AG20443 (cell line): Measurements from ENCODE around the gene IGFBP5.
A peak's percentile ranks its signal among the peaks of the same experiment; 100 is the strongest.

Source experiments
- DNase-seq: peaks from one replicate; pipeline ENCODE4 v3.0.0; 2012; ENCODE audit warnings: low spot score, mixed read lengths

Gene IGFBP5

DNA sequence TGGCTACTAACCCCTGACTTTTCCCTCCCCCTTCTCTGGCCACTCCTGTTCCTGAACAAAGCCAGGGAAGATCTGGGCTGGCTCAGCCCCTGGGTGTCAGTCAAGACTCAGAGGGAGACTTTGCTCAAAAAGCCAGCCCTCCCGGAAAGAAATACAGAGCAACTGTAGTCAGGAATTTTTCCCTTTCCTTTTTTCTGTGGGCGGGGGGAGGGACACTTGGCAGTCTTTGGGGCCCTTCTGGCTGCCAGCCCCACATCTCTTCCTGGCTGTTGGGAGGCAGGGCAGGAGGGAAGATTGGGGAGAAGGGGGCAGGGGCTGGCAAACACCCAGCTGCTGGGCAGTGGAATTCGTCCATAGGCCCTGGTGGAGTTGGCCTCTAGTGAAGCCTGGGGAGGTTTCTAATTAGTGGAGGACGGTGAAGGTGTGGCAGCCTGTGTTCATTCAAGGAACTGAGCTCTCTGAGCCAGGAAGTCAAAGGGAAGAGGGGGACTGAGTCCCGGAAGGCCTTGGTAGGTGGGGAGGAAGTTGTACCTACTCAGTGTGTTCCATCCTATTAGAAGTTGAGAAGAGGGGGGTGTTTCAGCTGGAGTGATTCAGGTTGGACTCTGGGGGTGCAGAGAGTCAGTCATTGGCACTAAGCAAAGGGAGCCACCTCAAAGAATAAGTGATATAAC lies 51.2 kb downstream of the IGFBP5 start:
- DNase-seq = peak; percentile 62

DNA sequence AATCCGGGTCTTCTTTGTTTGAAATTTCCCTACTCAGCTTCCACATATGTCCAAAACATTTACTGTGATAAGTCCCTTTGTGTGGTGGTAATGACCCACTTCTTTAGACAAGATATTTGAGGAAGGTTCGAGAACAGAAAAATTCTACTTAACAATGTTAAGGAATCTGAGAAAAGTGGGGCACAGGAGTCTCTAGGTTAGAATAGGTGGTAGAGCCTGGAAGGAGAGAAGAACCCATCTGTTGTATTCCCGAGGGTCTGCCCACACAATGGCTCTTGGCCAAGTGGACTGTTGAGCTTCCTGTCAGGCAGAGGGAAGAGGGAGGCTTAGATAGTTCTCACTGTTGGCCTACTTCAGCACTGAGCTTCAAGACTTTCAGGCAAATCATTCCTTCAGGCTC lies 57.9 kb downstream of the IGFBP5 start:
- no peak for DNase-seq

DNA sequence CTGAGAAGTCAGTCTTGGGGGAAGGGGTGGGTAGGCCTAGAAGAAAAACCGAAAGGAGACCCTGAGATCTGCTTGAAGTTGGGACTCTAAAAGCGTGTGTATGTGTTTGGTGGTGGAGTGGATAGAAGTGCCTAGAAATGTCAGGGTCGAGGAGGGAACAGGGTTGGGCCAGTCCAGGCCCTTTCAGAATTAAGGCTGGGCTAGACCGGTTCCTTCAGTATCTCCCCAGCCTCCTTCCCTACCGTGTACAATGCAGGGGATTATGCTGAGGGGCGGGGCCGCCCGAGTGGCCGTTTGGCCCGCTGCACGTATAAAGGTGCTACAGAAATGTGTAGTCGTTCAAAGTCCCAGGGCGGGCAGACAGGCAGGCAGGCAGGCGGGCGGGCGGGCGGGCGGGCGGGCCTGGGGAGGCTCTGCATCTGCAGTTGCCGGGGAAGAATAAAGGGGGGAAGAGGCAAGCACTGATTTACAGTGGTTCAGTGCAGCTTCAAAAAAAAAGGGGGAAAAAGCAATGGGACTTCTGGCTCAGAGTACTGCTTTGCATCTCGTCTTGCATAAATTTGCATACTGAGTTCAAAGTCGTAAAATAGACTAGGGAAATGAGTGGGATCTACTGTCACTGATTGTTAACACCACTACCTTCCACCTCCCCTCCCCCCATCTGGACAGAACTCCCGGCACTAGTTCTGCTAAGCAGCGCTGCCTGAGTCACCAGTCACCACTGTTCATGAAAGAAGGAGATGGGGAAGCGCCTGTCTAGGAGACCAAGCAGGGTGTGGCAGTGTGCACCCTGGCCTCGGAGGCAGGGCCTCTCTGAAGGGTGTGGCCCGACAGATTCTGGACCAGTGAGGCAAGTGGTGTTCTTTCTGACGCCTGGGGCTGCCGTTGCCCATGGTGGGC lies 58.5 kb downstream of the IGFBP5 start:
- no peak for DNase-seq

DNA sequence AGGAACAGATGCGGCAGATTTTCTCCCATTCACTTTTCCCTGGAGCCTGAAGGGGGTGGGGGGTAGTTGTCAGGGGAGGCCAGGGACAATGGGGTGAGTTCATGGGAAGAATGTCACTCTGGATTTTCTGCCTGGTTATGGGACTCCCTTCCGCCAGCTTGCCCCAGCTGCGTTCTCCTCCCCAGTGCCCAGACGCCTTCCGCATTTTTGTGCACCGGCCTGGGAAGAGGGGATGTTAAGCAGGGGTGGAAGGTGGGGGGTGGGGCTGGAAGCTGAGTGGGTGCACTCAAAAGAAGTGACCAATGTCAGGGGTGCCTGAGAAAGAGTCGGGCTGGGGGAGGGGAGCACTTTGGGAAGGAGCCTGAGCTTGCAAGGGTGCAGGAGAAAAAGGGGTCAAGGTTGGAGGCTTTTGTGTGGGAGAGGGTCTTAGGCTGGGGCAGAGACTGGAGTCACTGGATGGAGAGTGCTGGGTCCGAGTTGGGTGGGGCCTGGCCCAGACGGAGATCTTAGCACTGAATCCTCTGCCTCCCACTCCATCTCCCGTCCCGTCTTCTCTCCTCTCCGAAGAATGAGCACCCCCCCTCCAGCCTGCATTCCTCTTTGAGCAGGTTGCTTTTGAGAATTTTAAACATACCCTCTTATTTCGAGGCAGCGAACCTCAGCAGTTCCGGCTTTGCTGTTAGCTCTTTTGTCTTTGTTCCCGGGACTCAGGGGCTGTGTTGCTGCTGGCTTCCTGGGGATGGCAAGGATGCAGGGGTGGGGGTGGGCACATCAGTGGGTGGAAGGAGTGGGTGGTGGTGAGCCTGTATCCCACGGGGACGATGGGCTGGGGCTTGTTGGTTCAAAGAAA lies 59.4 kb downstream of the IGFBP5 start:
- DNase-seq = no peak

DNA sequence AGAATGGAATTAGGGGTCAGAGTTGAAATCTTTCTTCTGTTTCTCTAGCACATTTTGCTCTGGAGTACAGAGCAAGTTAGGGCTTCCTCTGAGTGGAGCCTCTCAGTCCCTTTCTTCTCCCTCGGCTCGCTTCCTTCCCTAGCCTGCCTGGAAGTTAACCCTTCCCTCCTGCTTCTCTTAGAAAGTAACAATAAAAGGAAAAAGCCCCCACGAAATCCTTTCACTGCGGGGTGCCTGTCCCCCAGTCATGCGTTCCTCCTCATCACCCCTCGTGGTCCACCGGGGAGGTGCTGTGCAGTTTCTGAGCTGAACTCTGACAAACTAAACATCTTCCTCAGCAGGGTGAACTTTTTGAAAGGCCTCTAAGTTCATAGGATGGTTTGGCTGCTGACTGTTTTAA lies 60.2 kb downstream of the IGFBP5 start:
- DNase-seq = no peak

DNA sequence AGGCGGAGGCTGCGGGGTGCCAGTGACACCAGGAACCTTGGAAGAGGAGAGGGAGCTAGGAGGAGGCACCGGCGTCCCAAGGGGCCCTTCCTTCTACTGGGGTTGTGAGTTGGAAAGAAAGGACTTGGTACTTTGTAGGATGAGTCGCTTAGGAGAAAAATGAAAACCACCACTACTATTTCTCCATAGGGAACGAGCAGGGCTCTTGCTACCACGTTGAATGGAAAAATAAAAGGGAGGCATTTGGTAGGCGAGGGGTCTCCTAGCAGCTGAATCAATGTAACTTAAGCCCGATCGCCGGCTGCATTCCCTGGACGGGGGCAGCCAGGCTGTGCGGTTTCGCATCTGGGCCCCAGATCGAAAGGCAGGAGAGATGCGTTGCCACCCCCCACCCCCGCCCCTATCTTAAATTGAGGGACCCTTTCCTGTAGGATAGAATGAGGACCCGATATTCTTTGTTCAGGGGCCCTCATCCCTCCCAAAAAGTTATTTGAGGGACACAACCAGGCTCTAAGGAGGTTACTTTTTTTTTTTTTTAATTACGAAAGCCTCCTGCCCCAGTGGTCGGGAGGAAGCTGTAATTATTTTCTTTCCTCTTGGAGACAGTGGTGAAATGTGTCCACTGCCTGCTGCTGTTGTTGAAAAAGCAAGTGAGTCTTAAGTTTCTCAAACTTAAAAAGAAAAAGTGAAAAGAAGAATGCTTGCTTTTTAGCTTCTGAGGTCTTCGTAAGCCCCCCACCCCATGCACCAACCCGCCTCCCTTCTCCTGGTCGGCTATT lies 60.8 kb downstream of the IGFBP5 start:
- no peak for DNase-seq

DNA sequence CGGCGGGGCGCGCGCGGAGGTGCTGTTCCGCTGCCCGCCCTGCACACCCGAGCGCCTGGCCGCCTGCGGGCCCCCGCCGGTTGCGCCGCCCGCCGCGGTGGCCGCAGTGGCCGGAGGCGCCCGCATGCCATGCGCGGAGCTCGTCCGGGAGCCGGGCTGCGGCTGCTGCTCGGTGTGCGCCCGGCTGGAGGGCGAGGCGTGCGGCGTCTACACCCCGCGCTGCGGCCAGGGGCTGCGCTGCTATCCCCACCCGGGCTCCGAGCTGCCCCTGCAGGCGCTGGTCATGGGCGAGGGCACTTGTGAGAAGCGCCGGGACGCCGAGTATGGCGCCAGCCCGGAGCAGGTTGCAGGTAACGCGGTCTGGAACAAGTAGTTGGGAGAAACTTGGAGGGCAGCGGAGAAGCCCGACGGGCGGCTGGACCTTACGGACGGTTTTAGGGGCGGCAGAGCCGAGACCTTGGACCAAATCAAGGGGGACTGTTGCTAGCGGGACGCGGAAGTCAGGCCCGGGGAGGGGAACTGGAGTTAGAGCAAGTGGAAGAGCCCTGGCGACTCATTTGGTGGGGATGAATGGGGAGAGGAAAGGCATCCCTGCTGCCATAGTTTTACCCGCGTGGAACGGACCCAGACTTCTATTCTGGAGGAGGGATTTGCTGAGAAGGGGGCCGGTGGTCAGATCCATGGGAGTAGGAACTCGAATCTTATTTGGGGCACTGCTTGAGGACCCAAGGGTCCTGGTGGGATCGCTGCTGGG lies 61.6 kb downstream of the IGFBP5 start:
- peak; percentile 47 for DNase-seq

DNA sequence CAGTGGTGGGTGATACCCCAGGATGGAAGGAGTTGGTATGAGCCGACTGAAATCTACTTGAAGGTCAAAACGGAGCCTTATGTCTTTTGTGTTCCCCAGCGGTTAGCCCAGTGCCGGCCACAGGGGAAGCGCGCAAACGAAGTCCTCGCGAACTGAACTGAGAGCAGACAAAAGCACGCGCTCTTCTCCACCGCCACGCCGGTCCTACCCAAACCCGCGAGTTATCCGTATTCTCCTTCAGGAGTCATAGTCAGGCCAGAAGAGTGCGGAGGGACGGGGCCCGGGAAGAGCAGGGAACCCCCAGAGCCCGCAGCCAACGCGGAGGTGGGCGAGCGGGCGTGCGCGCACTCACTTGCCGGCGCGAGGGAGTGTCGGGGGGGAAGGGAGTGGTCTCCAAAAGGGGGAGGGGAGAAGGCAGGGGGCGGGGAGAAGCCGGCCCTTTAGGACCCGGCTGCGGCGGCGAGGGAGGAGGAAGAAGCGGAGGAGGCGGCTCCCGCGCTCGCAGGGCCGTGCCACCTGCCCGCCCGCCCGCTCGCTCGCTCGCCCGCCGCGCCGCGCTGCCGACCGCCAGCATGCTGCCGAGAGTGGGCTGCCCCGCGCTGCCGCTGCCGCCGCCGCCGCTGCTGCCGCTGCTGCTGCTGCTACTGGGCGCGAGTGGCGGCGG lies 62.3 kb downstream of the IGFBP5 start, which contains the start of gene IGFBP2:
Gene IGFBP2 (plus strand): TSS at position 469 of the 664 bp plus-strand sequence. CDS start 104 bp downstream, at position 573.
- peak; percentile 40 for DNase-seq

DNA sequence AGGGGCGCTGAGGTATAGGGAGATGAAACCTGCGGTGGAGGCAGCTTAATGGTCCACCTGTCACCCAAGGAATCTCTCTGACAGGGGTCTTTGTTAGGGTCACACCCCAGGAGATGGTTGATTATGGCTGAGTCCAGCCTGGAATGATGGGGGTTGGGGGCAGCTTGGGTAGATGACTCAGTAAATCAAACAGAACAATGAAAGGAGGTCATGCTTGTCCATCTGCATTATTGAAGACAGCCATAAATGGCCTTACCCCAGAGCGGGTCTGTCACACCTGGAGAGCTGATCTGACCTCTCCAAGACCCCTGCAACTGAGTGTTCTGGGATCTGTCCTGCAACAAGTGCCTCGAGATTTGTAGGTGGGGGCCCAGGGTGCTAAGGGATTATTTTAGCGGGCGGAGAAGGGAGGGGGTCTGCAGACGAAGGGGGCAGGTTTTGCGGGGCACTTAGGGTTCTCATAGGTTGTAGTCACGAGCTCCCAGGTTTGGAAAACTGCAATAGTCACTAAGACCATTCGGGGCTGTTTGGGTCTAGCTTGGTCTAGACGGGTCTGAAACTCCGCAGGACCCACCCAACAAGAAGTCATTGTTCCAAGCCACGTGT lies 62.9 kb downstream of the IGFBP5 start:
- DNase-seq = no peak

DNA sequence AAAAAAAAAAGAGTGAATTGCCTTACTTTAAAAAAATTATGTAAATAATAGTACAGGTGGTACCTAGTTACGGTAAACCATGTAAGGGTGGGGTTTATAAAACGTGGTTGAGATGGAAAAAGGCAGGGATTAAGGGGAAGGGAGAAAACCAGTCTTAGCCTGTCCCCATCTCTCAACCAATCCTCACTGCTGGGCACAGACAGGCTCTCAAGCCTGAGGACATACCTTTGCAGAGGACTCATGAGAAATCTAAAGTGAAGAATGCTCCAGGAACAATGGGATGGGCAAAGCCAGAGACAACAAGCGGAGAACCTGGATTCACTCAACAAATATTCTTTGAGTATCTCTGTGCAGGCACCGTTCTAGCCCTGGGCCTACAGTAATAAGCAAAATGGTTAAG lies 65.6 kb downstream of the IGFBP5 start:
- DNase-seq = no peak

DNA sequence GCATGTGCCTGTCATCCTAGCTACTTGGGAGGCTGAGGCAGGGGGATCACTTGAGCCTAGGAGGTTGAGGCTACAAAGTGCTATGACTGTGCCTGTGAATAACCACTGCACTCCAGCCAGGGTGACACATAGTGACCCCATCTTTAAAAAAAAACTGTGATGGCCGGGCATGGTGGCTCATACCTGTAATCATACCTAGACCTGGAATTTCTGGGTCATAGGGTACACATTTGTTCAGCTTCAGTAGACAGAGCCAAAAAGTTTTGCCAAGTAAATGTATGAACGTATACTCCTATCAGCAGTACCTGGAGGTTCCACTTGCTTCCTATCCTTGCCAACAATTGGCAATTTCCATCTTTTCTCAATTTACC lies 68.5 kb downstream of the IGFBP5 start:
- no peak for DNase-seq

DNA sequence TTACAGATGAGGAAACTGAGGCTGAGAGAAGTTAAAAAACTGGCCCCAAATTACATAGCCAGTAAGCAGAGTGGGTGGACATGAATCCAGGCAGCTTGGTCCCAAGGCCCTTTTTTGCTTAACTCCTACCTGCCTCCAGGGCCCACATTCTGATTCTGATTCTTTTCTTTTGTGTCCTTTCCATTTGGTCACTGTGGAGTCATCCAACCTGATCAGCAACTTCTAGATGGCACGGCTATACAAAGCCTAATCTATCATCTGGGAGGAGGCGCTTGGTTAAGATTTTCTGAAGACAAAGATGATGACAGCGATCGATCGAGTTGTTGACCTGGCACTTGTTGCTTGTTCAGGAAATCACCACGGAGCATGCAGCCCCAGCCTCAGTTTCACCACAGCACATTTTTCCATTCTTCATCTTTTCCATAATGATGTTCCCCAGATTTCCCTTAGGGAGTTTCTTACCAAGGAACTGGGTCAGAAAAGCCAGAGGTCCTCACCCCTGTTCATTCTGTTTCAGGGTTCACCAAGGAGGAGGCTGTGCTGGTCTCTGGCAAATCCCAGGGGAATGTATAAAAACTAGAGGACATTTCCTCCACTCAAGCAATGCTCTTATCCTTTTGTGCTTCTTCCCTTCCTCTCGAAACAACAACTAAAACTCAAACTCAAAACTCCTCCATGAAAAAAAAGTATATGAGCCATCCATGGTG lies 69.0 kb downstream of the IGFBP5 start:
- DNase-seq = no peak

DNA sequence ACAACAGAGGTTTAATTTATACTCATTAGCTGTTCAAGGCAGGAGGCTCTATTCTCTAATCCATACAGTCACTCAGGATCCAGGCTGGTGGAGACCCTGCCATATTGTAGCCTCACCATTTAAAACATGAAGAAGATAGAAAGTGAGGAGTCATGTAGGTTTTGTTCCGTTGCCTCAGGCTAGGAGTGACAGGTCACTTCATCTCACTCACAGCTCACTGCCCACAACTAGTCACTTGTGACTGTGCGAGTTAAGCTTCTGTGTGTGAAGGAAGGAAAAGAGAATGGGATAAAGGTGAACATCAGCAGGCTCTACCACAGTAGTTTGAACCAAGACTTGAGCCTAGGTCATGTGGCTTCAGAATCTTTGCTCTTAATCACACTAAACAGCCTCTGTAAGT lies 71.1 kb downstream of the IGFBP5 start:
- no peak for DNase-seq

DNA sequence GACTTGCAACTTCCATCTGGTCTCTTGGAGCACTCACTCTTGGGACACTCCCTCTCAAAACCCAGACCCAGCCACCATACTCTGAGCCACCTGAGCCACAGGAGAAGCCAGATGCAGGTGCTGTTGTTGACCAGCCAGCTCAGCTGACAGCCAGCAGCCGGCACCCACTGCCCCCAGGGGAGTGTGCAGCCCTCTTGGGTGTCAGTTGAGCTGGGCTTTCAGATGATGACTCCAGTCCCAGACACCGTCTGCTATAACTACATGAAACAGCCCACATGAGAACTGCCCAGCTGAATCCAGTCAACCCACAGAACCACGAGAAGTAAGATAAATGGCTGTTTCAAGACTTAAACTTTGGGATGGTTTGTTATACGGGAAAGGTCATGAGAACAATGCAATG lies 72.8 kb downstream of the IGFBP5 start:
- no peak for DNase-seq
